Tibial nerve (tissue), 4 donors: Measurements from ENCODE around the gene FUT9.

Experiments
- EP300 ChIP-seq, 2 donors: sonication (generic); formaldehyde crosslinking; IDR thresholded peaks; one replicate each; pipeline ENCODE4 v1.6.1; 2017; ENCODE audit warnings: antibody characterized with exemption in 2 of 2, mild to moderate bottlenecking in 1 of 2
- TF ChIP-seq, protein P1 (sequence below), 5 experiments: fragments of 200-600 bp in 3 of 5; fragments of 450-650 bp in 2 of 5; sonication (generic) in 3 of 5; IDR thresholded peaks; one replicate each; pipeline ENCODE4 v1.5.1; 2016 to 2019; ENCODE audit warnings: antibody characterized with exemption in 5 of 5, mild to moderate bottlenecking in 3 of 5, moderate library complexity in 2 of 5

DNA sequence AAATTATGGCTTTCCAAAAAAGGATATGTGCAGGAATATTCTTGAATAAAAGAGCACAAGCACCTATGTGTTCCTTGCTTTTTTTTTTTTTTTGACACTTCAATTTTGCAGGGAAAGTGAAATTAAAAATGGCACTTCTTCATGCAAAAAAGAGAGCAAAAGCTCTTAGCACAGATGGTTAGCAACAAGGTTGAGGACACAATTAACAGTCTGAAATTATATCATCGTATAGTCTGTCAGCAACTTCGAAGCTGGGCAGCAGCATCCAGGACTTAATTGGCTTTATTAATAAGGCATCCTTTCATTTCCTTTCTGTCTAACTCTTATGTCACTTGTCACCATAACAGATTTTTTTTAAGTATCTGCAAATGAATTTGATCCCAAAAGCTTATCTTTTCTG lies 122.6 kb downstream of the FUT9 start:
- no peak for TF ChIP-seq EP300 (IDR thresholded peaks at IDR 0.05)
- TF ChIP-seq, protein P1, sequence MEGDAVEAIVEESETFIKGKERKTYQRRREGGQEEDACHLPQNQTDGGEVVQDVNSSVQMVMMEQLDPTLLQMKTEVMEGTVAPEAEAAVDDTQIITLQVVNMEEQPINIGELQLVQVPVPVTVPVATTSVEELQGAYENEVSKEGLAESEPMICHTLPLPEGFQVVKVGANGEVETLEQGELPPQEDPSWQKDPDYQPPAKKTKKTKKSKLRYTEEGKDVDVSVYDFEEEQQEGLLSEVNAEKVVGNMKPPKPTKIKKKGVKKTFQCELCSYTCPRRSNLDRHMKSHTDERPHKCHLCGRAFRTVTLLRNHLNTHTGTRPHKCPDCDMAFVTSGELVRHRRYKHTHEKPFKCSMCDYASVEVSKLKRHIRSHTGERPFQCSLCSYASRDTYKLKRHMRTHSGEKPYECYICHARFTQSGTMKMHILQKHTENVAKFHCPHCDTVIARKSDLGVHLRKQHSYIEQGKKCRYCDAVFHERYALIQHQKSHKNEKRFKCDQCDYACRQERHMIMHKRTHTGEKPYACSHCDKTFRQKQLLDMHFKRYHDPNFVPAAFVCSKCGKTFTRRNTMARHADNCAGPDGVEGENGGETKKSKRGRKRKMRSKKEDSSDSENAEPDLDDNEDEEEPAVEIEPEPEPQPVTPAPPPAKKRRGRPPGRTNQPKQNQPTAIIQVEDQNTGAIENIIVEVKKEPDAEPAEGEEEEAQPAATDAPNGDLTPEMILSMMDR (IDR thresholded peaks at IDR 0.05), result no peak
